ENCODE results near the gene HOOK2. TPM values are rescaled to one million over a fixed set of nuclear protein-coding genes. Genes with fewer than 3 reads are reported as not detected.

Gene HOOK2
- total RNA-seq, 1 experiment from 2014 or later = 74.2 TPM

DNA sequence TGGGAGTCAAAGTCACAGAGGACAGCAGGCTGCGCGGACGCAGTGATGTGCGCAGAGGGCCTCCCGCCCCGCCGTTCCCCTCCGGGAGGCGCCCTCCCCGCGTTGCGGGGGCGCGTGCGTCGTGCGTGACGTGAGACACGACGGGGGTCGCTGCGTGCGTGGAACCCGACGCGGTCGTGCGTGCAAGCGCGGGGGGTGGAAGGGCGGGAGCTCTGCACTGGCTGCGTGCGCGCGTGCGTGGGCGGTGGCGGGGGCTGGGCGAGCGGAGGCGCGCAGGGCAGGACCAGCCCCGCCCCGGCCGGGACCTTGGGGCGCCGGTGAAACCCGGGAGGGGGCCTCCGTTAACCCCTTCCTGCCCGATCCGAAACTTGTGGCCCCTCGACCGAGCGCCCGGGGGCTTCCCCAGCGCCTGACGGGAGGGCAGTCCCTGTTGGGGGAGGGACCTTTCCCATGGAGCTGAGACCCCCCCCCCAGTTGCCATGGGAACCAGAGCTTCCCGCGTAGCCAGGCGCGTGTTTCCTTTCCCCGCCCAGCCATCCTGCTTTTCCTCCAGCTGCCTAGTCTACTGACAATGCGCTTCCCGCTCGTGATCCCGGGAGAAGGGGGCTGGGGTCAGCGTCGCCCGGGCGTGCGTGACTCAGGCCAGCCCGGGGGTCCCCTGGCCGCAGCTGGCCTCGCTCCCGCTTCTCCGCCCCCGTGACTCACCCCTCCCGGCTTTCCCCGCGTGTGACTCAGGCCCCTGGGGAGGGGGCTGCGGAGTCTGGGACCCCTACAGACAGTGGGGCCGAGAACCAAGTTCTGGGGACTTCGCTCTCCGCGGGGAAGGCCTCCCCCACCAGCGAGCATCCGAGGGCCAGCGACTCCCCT, 7.3 kb upstream of the HOOK2 start:
- Mint-ChIP-seq H3K36me3 (ENCODE audit: insufficient read depth, unreplicated experiment) (peaks cover 6% of the 10 kb centered on the region), H3K27me3 (ENCODE audit: insufficient read depth, unreplicated experiment) (no peaks in the 10 kb centered on the region), H3K27ac (ENCODE audit: unreplicated experiment) (no peak overlapping the region), H3K9me3 (ENCODE audit: unreplicated experiment) (no peaks in the 10 kb centered on the region), H3K4me3 (ENCODE audit: unreplicated experiment) (no peak overlapping the region), H3K4me1 (ENCODE audit: low read depth, unreplicated experiment) (peaks cover 6% of the 10 kb centered on the region)
- Histone ChIP-seq H3K9me3 (no peaks in the 10 kb centered on the region), H3K4me3 (ENCODE audit: low read depth, low read length) (peak overlapping the region; percentile 50), H3K4me1 (peaks cover 32% of the 10 kb centered on the region), H3K27me3 (replicated peaks; ENCODE audit: control insufficient read depth, insufficient read depth, low read length) (no peaks in the 10 kb centered on the region), H3K36me3 (ENCODE audit: control insufficient read depth, insufficient read depth, low read length) (no peaks in the 10 kb centered on the region)
- peak; percentile 81 to 83 for DNase-seq
- ChIA-PET POLR2A (interaction anchor here (1.3 kb wide), 1 partner anchor 10 kb away, joined by 36 read pairs; the partner anchor contains the start of gene JUNB), CTCF (interaction anchor here (0.7 to 1.0 kb wide), 3 partner anchors 10 to 65 kb away, joined by 3 to 4 read pairs (median 4); partner anchors contain the start of gene RNASEH2A)
- TF ChIP-seq, protein P1, sequence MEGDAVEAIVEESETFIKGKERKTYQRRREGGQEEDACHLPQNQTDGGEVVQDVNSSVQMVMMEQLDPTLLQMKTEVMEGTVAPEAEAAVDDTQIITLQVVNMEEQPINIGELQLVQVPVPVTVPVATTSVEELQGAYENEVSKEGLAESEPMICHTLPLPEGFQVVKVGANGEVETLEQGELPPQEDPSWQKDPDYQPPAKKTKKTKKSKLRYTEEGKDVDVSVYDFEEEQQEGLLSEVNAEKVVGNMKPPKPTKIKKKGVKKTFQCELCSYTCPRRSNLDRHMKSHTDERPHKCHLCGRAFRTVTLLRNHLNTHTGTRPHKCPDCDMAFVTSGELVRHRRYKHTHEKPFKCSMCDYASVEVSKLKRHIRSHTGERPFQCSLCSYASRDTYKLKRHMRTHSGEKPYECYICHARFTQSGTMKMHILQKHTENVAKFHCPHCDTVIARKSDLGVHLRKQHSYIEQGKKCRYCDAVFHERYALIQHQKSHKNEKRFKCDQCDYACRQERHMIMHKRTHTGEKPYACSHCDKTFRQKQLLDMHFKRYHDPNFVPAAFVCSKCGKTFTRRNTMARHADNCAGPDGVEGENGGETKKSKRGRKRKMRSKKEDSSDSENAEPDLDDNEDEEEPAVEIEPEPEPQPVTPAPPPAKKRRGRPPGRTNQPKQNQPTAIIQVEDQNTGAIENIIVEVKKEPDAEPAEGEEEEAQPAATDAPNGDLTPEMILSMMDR (IDR thresholded peaks at IDR 0.05; ENCODE audit: insufficient read depth in 1 of 2, low read depth in 1 of 2, low read length in 1 of 2, severe bottlenecking in 1 of 2, unreplicated experiment in 1 of 2) = no peak
- BruUV-seq (replicated peaks) = no TSS peak
- intact Hi-C loops (cut with micrococcal nuclease; ENCODE audit: unreplicated experiment) = loop anchor here (1.0 kb wide), 1 partner anchor 8 kb away; no protein-coding TSS in a partner anchor

DNA sequence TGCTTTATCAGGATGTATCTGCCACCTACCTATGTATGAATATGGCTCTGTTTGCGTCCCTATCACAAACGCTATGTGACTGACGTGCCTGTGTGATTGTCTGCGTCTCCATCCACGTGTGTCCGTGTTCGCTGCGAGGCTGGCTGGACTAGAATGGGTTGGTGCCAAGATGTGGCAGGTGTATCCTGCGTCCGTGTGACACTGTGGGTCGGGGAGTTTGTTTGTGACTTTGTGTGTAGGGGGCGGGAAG, 6.7 kb upstream of the HOOK2 start:
- BruUV-seq (replicated peaks) = no TSS peak
- TF ChIP-seq, protein P1 (IDR thresholded peaks at IDR 0.05; ENCODE audit: insufficient read depth in 1 of 2, low read depth in 1 of 2, low read length in 1 of 2, severe bottlenecking in 1 of 2, unreplicated experiment in 1 of 2) = no peak
- ChIA-PET POLR2A (interaction anchor here (1.3 kb wide), 1 partner anchor 10 kb away, joined by 36 read pairs; the partner anchor contains the start of gene JUNB), CTCF (interaction anchor here (0.7 to 1.0 kb wide), 2 partner anchors 24 to 66 kb away, joined by 3 to 4 read pairs; partner anchors contain the start of gene RNASEH2A)
- Histone ChIP-seq H3K4me1 (peaks cover 32% of the 10 kb centered on the region), H3K4me3 (ENCODE audit: low read depth, low read length) (peak overlapping the region; percentile 50), H3K9me3 (no peaks in the 10 kb centered on the region), H3K36me3 (ENCODE audit: control insufficient read depth, insufficient read depth, low read length) (no peaks in the 10 kb centered on the region), H3K27me3 (replicated peaks; ENCODE audit: control insufficient read depth, insufficient read depth, low read length) (no peaks in the 10 kb centered on the region)
- intact Hi-C loops (cut with micrococcal nuclease; ENCODE audit: unreplicated experiment) = loop anchor here (1.0 kb wide), 1 partner anchor 8 kb away; no protein-coding TSS in a partner anchor
- no peaks in the 10 kb centered on the region for H3K27me3 Mint-ChIP-seq (ENCODE audit: insufficient read depth, unreplicated experiment)
- no peak overlapping the region for H3K4me3 Mint-ChIP-seq (ENCODE audit: unreplicated experiment)
- no peak overlapping the region for H3K27ac Mint-ChIP-seq (ENCODE audit: unreplicated experiment)
- no peaks in the 10 kb centered on the region for H3K9me3 Mint-ChIP-seq (ENCODE audit: unreplicated experiment)
- peaks cover 6% of the 10 kb centered on the region for H3K4me1 Mint-ChIP-seq (ENCODE audit: low read depth, unreplicated experiment)
- peaks cover 6% of the 10 kb centered on the region for H3K36me3 Mint-ChIP-seq (ENCODE audit: insufficient read depth, unreplicated experiment)
- DNase-seq = no peak

DNA sequence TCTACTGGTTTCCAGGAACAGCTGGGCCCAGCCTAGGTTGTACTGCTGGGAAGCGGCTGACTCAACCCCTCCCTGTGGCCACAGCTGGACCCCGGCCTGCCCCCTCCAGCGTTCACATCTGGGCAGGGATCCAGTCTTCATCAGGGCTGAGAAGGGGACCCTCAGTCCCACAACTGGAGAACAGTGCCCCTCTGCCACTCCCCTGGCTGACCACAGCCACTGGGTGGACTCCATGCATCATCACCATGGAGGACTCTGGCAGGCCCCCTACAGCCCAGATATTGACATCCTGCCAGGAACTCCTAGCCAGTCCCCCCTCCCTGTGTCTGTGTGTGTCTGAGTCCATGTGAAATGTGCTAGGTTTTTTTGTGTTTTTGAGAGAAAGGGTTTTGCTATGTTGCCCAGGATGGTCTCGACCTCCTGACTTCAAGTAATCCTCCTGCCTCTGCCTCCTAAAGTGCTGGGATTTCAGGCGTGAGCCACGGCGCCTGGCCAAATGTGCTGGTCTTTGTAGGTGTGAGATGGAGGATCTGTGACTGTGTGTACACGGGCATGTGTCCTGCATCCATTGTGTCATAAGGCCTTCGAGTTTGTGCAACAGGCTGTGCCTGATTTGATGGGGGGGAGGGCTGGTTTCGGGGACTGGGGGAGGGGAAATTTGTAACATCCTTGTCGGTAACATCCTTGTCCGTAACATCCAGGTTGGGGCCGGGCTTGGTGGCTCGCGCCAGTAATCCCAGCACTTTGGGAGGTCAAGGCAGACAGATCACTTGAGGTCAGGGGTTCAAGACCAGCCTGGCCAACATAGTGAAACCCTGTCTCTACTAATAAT, 4.0 kb upstream of the HOOK2 start:
- ChIA-PET POLR2A (interaction anchor here (0.9 to 2.5 kb wide), 2 partner anchors 10 to 13 kb away, joined by 4 to 36 read pairs; partner anchors contain the start of gene JUNB), CTCF (interaction anchor here (2.5 kb wide), 1 partner anchor 18 kb away, joined by 20 read pairs; no protein-coding TSS in a partner anchor)
- TF ChIP-seq, protein P1 (IDR thresholded peaks at IDR 0.05; ENCODE audit: insufficient read depth in 1 of 2, low read depth in 1 of 2, low read length in 1 of 2, severe bottlenecking in 1 of 2, unreplicated experiment in 1 of 2) = no peak
- no peaks in the 10 kb centered on the region for H3K27me3 Mint-ChIP-seq (ENCODE audit: insufficient read depth, unreplicated experiment)
- peaks cover 11% of the 10 kb centered on the region for H3K4me1 Mint-ChIP-seq (ENCODE audit: low read depth, unreplicated experiment)
- peaks cover 19% of the 10 kb centered on the region for H3K36me3 Mint-ChIP-seq (ENCODE audit: insufficient read depth, unreplicated experiment)
- Histone ChIP-seq H3K36me3 (ENCODE audit: control insufficient read depth, insufficient read depth, low read length) (no peaks in the 10 kb centered on the region), H3K27me3 (replicated peaks; ENCODE audit: control insufficient read depth, insufficient read depth, low read length) (no peaks in the 10 kb centered on the region), H3K4me3 (ENCODE audit: low read depth, low read length) (peak overlapping the region; percentile 53), H3K4me1 (peaks cover 30% of the 10 kb centered on the region), H3K9me3 (no peaks in the 10 kb centered on the region)
- H3K9me3 Mint-ChIP-seq (ENCODE audit: unreplicated experiment) = no peaks in the 10 kb centered on the region
- H3K4me3 Mint-ChIP-seq (ENCODE audit: unreplicated experiment) = peak overlapping the region; percentile 30
- BruUV-seq (replicated peaks) = no TSS peak
- no peak for DNase-seq
- intact Hi-C loops (cut with micrococcal nuclease; ENCODE audit: unreplicated experiment) = loop anchor here (5.0 kb wide), 1 partner anchor 57 kb away; the partner anchor contains the start of gene TNPO2
- H3K27ac Mint-ChIP-seq (ENCODE audit: unreplicated experiment) = no peak overlapping the region

All from Caco-2 (cell line).